ENCODE measurements around the gene RAD18. TPM values are rescaled to one million over a fixed set of nuclear protein-coding genes. Genes with fewer than 3 reads are reported as not detected.

The RAD18 gene
- polyA plus RNA-seq, 1 donor from 2014 or later = 4.7 TPM

DNA sequence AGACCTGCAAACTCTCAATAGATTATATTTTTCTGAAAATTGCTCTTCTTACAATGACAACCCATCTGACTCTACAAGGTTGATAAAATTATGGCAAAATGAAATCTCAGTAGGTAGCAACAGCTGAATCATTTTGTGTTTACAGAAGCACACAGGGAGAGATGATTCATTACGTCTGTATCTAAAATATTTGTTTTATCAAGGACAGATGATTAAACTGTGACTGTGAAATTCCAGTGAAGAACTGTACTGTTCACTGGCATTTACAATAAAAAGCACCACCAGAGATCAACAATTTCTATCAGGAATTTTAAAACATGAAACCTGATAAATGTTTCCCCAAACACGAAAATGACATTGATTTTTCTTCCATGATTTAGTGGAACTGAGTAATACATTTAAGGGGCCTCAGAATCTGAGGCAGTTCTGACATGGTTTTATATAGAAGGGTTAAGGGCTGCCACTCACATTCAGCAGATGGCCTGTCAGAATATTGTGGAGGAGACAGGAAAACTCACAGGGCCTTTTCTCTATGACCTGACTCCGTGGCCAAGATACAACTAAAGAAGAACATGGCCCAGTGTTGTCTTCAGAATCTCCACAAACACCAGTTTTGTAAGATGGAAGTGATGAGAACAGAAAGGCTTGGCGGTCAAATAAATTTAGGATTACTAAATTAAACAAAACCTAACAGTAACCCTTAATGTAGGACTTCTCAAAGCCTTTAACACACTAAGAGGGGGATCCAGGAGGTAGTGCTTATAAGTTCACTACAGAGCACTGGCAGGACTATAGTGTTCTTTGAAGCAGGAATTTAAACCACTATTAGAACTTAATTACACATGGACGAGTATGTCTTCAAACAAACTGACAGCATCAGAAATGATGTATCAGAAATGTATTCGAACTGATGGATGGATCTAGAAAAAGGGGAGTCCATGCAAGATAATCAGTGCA lies 25.9 kb downstream of the RAD18 start:
- no peaks in the 10 kb centered on the region for H4K20me1 ChIP-seq (ENCODE audit: insufficient read depth)
- no peaks in the 10 kb centered on the region for H3K36me3 ChIP-seq (ENCODE audit: insufficient read depth, low read length)
- H2AFZ ChIP-seq (ENCODE audit: low read depth, low read length) = no peak overlapping the region
- TF ChIP-seq POLR2AphosphoS5 (IDR thresholded peaks at IDR 0.05) (no peak), SMC3 (conservative IDR thresholded peaks at IDR 0.05; ENCODE audit: poor library complexity) (no peak), MXI1 (conservative IDR thresholded peaks at IDR 0.05; ENCODE audit: poor library complexity, severe bottlenecking) (no peak), REST (IDR thresholded peaks at IDR 0.05; ENCODE audit: borderline replicate concordance) (no peak), TAF1 (IDR thresholded peaks at IDR 0.05; ENCODE audit: low read depth) (no peak), CTCF (IDR thresholded peaks at IDR 0.05; ENCODE audit: poor library complexity, severe bottlenecking) (no peak), EP300 (conservative IDR thresholded peaks at IDR 0.05; ENCODE audit: poor library complexity, severe bottlenecking) (no peak), RAD21 (conservative IDR thresholded peaks at IDR 0.05) (no peak), EZH2 (IDR thresholded peaks at IDR 0.05; ENCODE audit: borderline replicate concordance, insufficient read depth, low read length, poor library complexity, severe bottlenecking) (no peak)
- no peaks in the 10 kb centered on the region for H3K9me2 ChIP-seq (ENCODE audit: insufficient read depth, low read length)
- no peaks in the 10 kb centered on the region for H3F3A ChIP-seq (ENCODE audit: insufficient read depth, low read length, poor library complexity, severe bottlenecking)
- no peak overlapping the region for H3K27ac ChIP-seq (ENCODE audit: low read length)
- H3K9me3 ChIP-seq (ENCODE audit: low read length) = no peaks in the 10 kb centered on the region
- no peaks in the 10 kb centered on the region for H3K79me2 ChIP-seq (replicated peaks; ENCODE audit: insufficient read depth, low read length)
- H3K4me2 ChIP-seq (ENCODE audit: low read length) = no peak overlapping the region
- no peaks in the 10 kb centered on the region for H3K27me3 ChIP-seq (ENCODE audit: insufficient read depth, low read depth, low read length)
- H3K9ac ChIP-seq (ENCODE audit: low read length) = no peak overlapping the region
- H3K4me3 ChIP-seq (ENCODE audit: low read length) = no peak overlapping the region

GRCh38 chr3:8932507-8932906 lies 30.8 kb downstream of the RAD18 start:
- H3K27me3 ChIP-seq (ENCODE audit: insufficient read depth, low read depth, low read length) = no peaks in the 10 kb centered on the region
- no peaks in the 10 kb centered on the region for H4K20me1 ChIP-seq (ENCODE audit: insufficient read depth)
- no peak overlapping the region for H2AFZ ChIP-seq (ENCODE audit: low read depth, low read length)
- no peaks in the 10 kb centered on the region for H3K79me2 ChIP-seq (replicated peaks; ENCODE audit: insufficient read depth, low read length)
- no peaks in the 10 kb centered on the region for H3K9me3 ChIP-seq (ENCODE audit: low read length)
- H3K9me2 ChIP-seq (ENCODE audit: insufficient read depth, low read length) = no peaks in the 10 kb centered on the region
- H3K4me3 ChIP-seq (ENCODE audit: low read length) = no peak overlapping the region
- no peak overlapping the region for H3K9ac ChIP-seq (ENCODE audit: low read length)
- H3K36me3 ChIP-seq (ENCODE audit: insufficient read depth, low read length) = no peaks in the 10 kb centered on the region
- TF ChIP-seq EZH2 (IDR thresholded peaks at IDR 0.05; ENCODE audit: borderline replicate concordance, insufficient read depth, low read length, poor library complexity, severe bottlenecking) = no peak
- TF ChIP-seq CTCF (IDR thresholded peaks at IDR 0.05; ENCODE audit: poor library complexity, severe bottlenecking) = no peak
- no peak for TF ChIP-seq TAF1 (IDR thresholded peaks at IDR 0.05; ENCODE audit: low read depth)
- TF ChIP-seq EP300 (conservative IDR thresholded peaks at IDR 0.05; ENCODE audit: poor library complexity, severe bottlenecking) = no peak
- TF ChIP-seq MXI1 (conservative IDR thresholded peaks at IDR 0.05; ENCODE audit: poor library complexity, severe bottlenecking) = no peak
- no peak for TF ChIP-seq POLR2AphosphoS5 (IDR thresholded peaks at IDR 0.05)
- no peak for TF ChIP-seq RAD21 (conservative IDR thresholded peaks at IDR 0.05)
- TF ChIP-seq SMC3 (conservative IDR thresholded peaks at IDR 0.05; ENCODE audit: poor library complexity) = no peak
- TF ChIP-seq REST (IDR thresholded peaks at IDR 0.05; ENCODE audit: borderline replicate concordance) = no peak
- H3K4me2 ChIP-seq (ENCODE audit: low read length) = no peak overlapping the region
- H3F3A ChIP-seq (ENCODE audit: insufficient read depth, low read length, poor library complexity, severe bottlenecking) = no peaks in the 10 kb centered on the region
- H3K27ac ChIP-seq (ENCODE audit: low read length) = no peak overlapping the region
